Fibroblast of lung (primary cell): ENCODE data around the gene NEK6. TPM values are rescaled to one million over a fixed set of nuclear protein-coding genes. Genes with fewer than 3 reads are reported as not detected.

Source experiments
- DNase-seq, 2 donors: peaks; one replicate each; pipeline versions ENCODE4 v3.0.0 to v3.0.0-alpha.2; 2010; ENCODE audit warnings: low read depth in 2 of 2
- H2AFZ ChIP-seq: 2 replicates; pipeline ENCODE4 v1.5.1; 2012; ENCODE audit warnings: low read length, control low read depth, inconsistent platforms
- H3K27ac ChIP-seq: 2 replicates; pipeline ENCODE4 v1.5.1; 2011; ENCODE audit warnings: low read length, control low read depth; ENCODE audit not compliant: insufficient read depth
- H3K27me3 ChIP-seq: 2 replicates; pipeline ENCODE4 v1.5.1; 2011; ENCODE audit warnings: mild to moderate bottlenecking, low read length; ENCODE audit not compliant: control insufficient read depth, insufficient read depth
- H3K36me3 ChIP-seq: 2 replicates; pipeline ENCODE4 v1.5.1; 2011; ENCODE audit warnings: low read length; ENCODE audit not compliant: control insufficient read depth, insufficient read depth
- H3K4me1 ChIP-seq: 2 replicates; pipeline ENCODE4 v1.5.1; 2011; ENCODE audit warnings: low read length; ENCODE audit not compliant: control insufficient read depth, insufficient read depth; ENCODE audit errors: extremely low read depth
- H3K4me2 ChIP-seq: 2 replicates; pipeline ENCODE4 v1.5.1; 2011; ENCODE audit warnings: low read length, control low read depth; ENCODE audit not compliant: insufficient read depth; ENCODE audit errors: extremely low read depth
- H3K4me3 ChIP-seq, 4 experiments: fragments of 200-600 bp in 1 of 4; sonication (generic) in 1 of 4; replicated peaks in 1 of 4; 2 replicates each; pipeline ENCODE4 v1.5.1; 2011 to 2016; ENCODE audit warnings: low read length in 4 of 4, low read depth in 3 of 4, mild to moderate bottlenecking in 3 of 4, control low read depth in 2 of 4, inconsistent platforms in 1 of 4, mixed read lengths in 1 of 4; ENCODE audit not compliant: insufficient read depth in 1 of 4; ENCODE audit errors: control extremely low read depth in 1 of 4
- H3K79me2 ChIP-seq: 2 replicates; pipeline ENCODE4 v1.5.1; 2012; ENCODE audit warnings: mild to moderate bottlenecking, low read length, inconsistent platforms; ENCODE audit not compliant: control insufficient read depth, insufficient read depth
- H3K9ac ChIP-seq: 2 replicates; pipeline ENCODE4 v1.5.1; 2011; ENCODE audit warnings: mild to moderate bottlenecking, low read length, control low read depth; ENCODE audit not compliant: insufficient read depth
- H3K9me3 ChIP-seq: 2 replicates; pipeline ENCODE4 v1.5.1; 2012; ENCODE audit warnings: low read depth, low read length; ENCODE audit not compliant: control insufficient read depth, insufficient read depth
- H4K20me1 ChIP-seq: 2 replicates; pipeline ENCODE4 v1.5.1; 2011; ENCODE audit warnings: low read length; ENCODE audit not compliant: control insufficient read depth, insufficient read depth; ENCODE audit errors: extremely low read depth
- CTCF ChIP-seq, 2 donors: IDR thresholded peaks in 1 of 2; conservative IDR thresholded peaks in 1 of 2; 1 replicate in 1 of 2; 2 replicates in 1 of 2; pipeline ENCODE4 v1.5.1; 2011 to 2012; ENCODE audit warnings: low read length in 2 of 2, control low read depth in 1 of 2, inconsistent platforms in 1 of 2, low read depth in 1 of 2, mild to moderate bottlenecking in 1 of 2
- EZH2 ChIP-seq: IDR thresholded peaks from 2 replicates; pipeline ENCODE4 v1.5.1; 2012; ENCODE audit warnings: low read length, control low read depth, mild to moderate bottlenecking; ENCODE audit errors: missing control alignments
- polyA plus RNA-seq, 2 donors: library from polyadenylated mRNA; depleted of rRNA in 1 of 2; stranded (reverse) in 1 of 2; unstranded in 1 of 2; fragments of >200 nt; gene quantifications; 2 replicates each; pipeline ENCODE4 v1.2.1, GENCODE V29; 2011 to 2012; ENCODE audit warnings: missing spikeins in 1 of 2
- total RNA-seq: library from RNA; depleted of rRNA; stranded (reverse); fragments of >200 nt; gene quantifications from 2 replicates; pipeline ENCODE4 v1.2.1, GENCODE V29; 2014

The NEK6 gene
- total and polyA plus RNA-seq, 2 donors (not counting 1 experiment from before 2014, with no cell fraction given), result 71.2 to 71.4 TPM

DNA sequence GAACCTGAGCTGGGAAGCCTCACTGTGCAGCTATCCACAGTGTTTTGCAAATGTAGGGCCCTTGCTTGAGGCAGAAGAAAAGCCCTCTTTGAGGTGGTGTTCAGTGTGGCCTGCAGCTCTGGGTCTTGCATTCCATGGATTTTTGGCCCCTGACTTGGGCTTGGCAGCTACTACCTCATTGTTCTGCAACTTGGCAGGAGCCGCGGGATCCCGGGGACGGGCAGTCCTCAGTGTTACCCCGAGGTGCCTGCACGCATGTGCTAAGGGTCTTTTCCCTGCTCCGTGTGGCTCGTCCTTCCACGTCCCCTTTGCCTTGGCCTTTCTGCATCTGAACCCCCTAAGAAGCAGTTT is 39.8 kb downstream of the NEK6 start:
- H3K9ac ChIP-seq, result no peak overlapping the region
- peaks cover 17% of the 10 kb centered on the region for H3K36me3 ChIP-seq
- DNase-seq, result peak; percentile 92 to 99
- H3K4me2 ChIP-seq, result peak overlapping the region; percentile 51
- H3K27me3 ChIP-seq, result no peaks in the 10 kb centered on the region
- no peak for TF ChIP-seq EZH2
- TF ChIP-seq CTCF (conservative IDR thresholded peaks at IDR 0.05 in 1 of 2, IDR thresholded peaks at IDR 0.05 in 1 of 2; ENCODE audit: low read depth in 1 of 2, low read length in 2 of 2), result no peak
- H3K4me3 ChIP-seq, result no peak overlapping the region
- H4K20me1 ChIP-seq, result no peaks in the 10 kb centered on the region
- peak overlapping the region; percentile 63 for H3K27ac ChIP-seq
- H2AFZ ChIP-seq, result no peak overlapping the region
- peaks cover 90% of the 10 kb centered on the region for H3K79me2 ChIP-seq
- no peaks in the 10 kb centered on the region for H3K9me3 ChIP-seq
- peaks cover 52% of the 10 kb centered on the region for H3K4me1 ChIP-seq

GRCh38 chr9:124297915-124298645 is 40.3 kb downstream of the NEK6 start:
- H3K4me2 ChIP-seq, result no peak overlapping the region
- H2AFZ ChIP-seq, result no peak overlapping the region
- H3K9ac ChIP-seq, result no peak overlapping the region
- no peak overlapping the region for H3K27ac ChIP-seq
- DNase-seq, result no peak
- TF ChIP-seq EZH2, result no peak
- TF ChIP-seq CTCF (conservative IDR thresholded peaks at IDR 0.05 in 1 of 2, IDR thresholded peaks at IDR 0.05 in 1 of 2; ENCODE audit: low read depth in 1 of 2, low read length in 2 of 2), result no peak
- peaks cover 87% of the 10 kb centered on the region for H3K79me2 ChIP-seq
- H3K4me3 ChIP-seq, result no peak overlapping the region
- H3K4me1 ChIP-seq, result peaks cover 47% of the 10 kb centered on the region
- H3K27me3 ChIP-seq, result no peaks in the 10 kb centered on the region
- H3K36me3 ChIP-seq, result peaks cover 21% of the 10 kb centered on the region
- H3K9me3 ChIP-seq, result no peaks in the 10 kb centered on the region
- H4K20me1 ChIP-seq, result no peaks in the 10 kb centered on the region

DNA sequence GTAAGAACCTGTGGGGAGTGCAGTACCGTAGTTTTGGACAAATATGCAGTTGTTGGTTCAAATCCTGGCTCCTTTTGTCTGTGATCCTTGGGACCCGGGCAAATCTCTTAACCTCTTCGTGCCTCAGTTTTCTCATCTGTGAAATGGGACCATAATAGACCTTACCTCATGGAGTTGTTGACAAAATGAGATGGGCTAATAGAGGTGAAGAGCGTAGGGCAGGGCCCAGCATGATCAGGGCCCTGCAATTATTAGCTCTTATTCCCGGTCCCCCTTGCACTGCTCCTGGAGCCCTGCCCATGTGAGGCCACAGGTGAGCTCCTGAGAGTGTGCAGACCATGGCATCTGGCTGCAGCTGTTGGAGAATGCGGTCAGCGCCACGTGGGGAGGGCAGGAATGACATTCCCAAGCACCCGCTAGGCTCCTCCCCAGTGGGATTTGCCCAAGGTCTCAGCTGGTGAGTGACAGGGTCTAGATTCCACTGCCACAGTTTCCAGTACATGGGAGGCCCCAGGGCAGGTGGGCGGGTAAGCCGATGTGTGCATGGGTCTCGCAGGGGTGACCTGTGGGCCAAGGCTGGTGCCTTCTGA is 41.0 kb downstream of the NEK6 start:
- Histone ChIP-seq H3K27ac (no peak overlapping the region), H3K4me1 (peaks cover 42% of the 10 kb centered on the region), H4K20me1 (no peaks in the 10 kb centered on the region), H3K9ac (no peak overlapping the region), H2AFZ (no peak overlapping the region), H3K36me3 (peaks cover 22% of the 10 kb centered on the region), H3K27me3 (no peaks in the 10 kb centered on the region), H3K79me2 (peaks cover 84% of the 10 kb centered on the region), H3K4me2 (no peak overlapping the region), H3K9me3 (no peaks in the 10 kb centered on the region), H3K4me3 (no peak overlapping the region)
- DNase-seq, result peak in 1 of 2 donors; percentile 46
- TF ChIP-seq CTCF (conservative IDR thresholded peaks at IDR 0.05 in 1 of 2, IDR thresholded peaks at IDR 0.05 in 1 of 2; ENCODE audit: low read depth in 1 of 2, low read length in 2 of 2), result no peak
- no peak for TF ChIP-seq EZH2
